ENCODE data around the gene AGL. TPM values are rescaled to one million over a fixed set of nuclear protein-coding genes. Genes with fewer than 3 reads are reported as not detected.

Gene AGL
- total and polyA plus RNA-seq, 2 of the 13 experiments (the other 11 are each of a cell fraction or from before 2014, with no cell fraction given): 4.3 to 13.1 TPM

DNA sequence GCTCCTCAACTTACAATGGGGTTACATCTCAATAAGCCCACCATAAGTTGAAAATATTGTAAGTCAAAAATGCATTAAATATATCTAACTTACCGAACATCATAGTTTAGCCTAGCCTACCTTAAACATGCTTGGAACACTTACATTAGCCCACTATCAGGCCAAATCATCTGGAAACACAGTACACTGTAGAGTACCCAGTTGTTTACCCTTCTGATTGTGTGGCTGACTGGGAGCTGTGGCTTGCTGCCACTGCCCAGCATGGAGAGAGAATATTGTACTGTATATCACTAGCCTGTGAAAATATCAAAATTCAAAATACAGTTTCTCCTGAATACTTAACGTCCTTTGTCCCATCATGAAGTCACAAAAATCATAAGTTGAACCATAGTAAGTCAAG is 43.3 kb upstream of the AGL start:
- no peak overlapping the region for H3K4me3 ChIP-seq (replicated peaks in 1 of 3; ENCODE audit: insufficient read depth in 1 of 3, low read depth in 2 of 3, low read length in 3 of 3)
- no peak for ATAC-seq
- H3K27ac ChIP-seq (ENCODE audit: extremely low read length, insufficient read depth, low read length): no peak overlapping the region
- H3K9ac ChIP-seq (ENCODE audit: insufficient read depth, low read depth, low read length): no peak overlapping the region
- H3K9me3 ChIP-seq (ENCODE audit: low read length): no peaks in the 10 kb centered on the region
- no peak for DNase-seq (ENCODE audit: low spot score)
- BruUV-seq (replicated peaks): no TSS peak
- H3K4me1 ChIP-seq (ENCODE audit: insufficient read depth, low read length): peaks cover 13% of the 10 kb centered on the region; the same call in 1 of the 2 replicates
- in situ Hi-C loops (cut with HindIII; ENCODE audit: extremely low pct_ligation_motif_present, low pct_unique_long_range_greater_than_20kb): loop anchor here (5.0 to 25.0 kb wide), 2 partner anchors 230 to 1055 kb away; a partner anchor contains a TSS
- no peaks in the 10 kb centered on the region for H4K20me1 ChIP-seq (ENCODE audit: insufficient read depth, low read length)
- H3K36me3 ChIP-seq (replicated peaks in 1 of 2; ENCODE audit: control insufficient read depth in 1 of 2, insufficient read depth in 2 of 2, low read length in 2 of 2): no peaks in the 10 kb centered on the region
- no peaks in the 10 kb centered on the region for H3K79me2 ChIP-seq (ENCODE audit: insufficient read depth, low read length)
- intact Hi-C loops (cut with micrococcal nuclease; ENCODE audit: unreplicated experiment): loop anchor here (5.0 kb wide), 2 partner anchors 550 to 1060 kb away; no protein-coding TSS in a partner anchor
- no peak overlapping the region for H2AFZ ChIP-seq (ENCODE audit: low read length)
- ChIA-PET CTCF (ENCODE audit: low intra/inter-chr PET ratio, low total read pairs) (no interaction called here), POLR2A (no interaction called here)
- FAIRE-seq: no peak
- 33% methylated on average over 2 of the region's 2 CpGs for WGBS (ENCODE audit: low lambda C conversion rate)
- no peaks in the 10 kb centered on the region for H3K27me3 ChIP-seq (ENCODE audit: control insufficient read depth in 1 of 2, insufficient read depth in 2 of 2, low read length in 2 of 2)
- no peak overlapping the region for H3K4me2 ChIP-seq (ENCODE audit: low read depth, low read length)
- no peak for TF ChIP-seq TAF15 (IDR thresholded peaks at IDR 0.05; ENCODE audit: low read depth, low read length, poor library complexity, severe bottlenecking)
- no peak for TF ChIP-seq CENPBD1 (CRISPR knock-in tag; IDR thresholded peaks at IDR 0.05; ENCODE audit: borderline replicate concordance, low read depth)
- TF ChIP-seq GFI1 (CRISPR knock-in tag; IDR thresholded peaks at IDR 0.05; ENCODE audit: borderline replicate concordance): no peak
- TF ChIP-seq SOX13 (IDR thresholded peaks at IDR 0.05): no peak
- TF ChIP-seq SOX13 (CRISPR knock-in tag; conservative IDR thresholded peaks at IDR 0.05 in 1 of 2, IDR thresholded peaks at IDR 0.05 in 1 of 2): no peak
- no peak for TF ChIP-seq ZNF777 (CRISPR knock-in tag; IDR thresholded peaks at IDR 0.05)
- TF ChIP-seq HOXA9 (CRISPR knock-in tag; IDR thresholded peaks at IDR 0.05; ENCODE audit: borderline replicate concordance): no peak
- TF ChIP-seq ARNT (IDR thresholded peaks at IDR 0.05): no peak
- no peak for TF ChIP-seq CAMTA2 (CRISPR knock-in tag; IDR thresholded peaks at IDR 0.05; ENCODE audit: borderline replicate concordance)
- TF ChIP-seq ZNF263 (CRISPR knock-in tag; IDR thresholded peaks at IDR 0.05): no peak
- TF ChIP-seq ARID4A (CRISPR knock-in tag; IDR thresholded peaks at IDR 0.05; ENCODE audit: borderline replicate concordance): no peak
- TF ChIP-seq, protein P1, sequence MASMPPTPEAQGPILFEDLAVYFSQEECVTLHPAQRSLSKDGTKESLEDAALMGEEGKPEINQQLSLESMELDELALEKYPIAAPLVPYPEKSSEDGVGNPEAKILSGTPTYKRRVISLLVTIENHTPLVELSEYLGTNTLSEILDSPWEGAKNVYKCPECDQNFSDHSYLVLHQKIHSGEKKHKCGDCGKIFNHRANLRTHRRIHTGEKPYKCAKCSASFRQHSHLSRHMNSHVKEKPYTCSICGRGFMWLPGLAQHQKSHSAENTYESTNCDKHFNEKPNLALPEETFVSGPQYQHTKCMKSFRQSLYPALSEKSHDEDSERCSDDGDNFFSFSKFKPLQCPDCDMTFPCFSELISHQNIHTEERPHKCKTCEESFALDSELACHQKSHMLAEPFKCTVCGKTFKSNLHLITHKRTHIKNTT (CRISPR knock-in tag; IDR thresholded peaks at IDR 0.05): no peak
- no peak for TF ChIP-seq MTF1 (CRISPR knock-in tag; IDR thresholded peaks at IDR 0.05)
- TF ChIP-seq NPAS2 (CRISPR knock-in tag; IDR thresholded peaks at IDR 0.05; ENCODE audit: borderline replicate concordance): no peak
- no peak for TF ChIP-seq ZNF282 (IDR thresholded peaks at IDR 0.05; ENCODE audit: partially characterized antibody)
- TF ChIP-seq, protein P2, sequence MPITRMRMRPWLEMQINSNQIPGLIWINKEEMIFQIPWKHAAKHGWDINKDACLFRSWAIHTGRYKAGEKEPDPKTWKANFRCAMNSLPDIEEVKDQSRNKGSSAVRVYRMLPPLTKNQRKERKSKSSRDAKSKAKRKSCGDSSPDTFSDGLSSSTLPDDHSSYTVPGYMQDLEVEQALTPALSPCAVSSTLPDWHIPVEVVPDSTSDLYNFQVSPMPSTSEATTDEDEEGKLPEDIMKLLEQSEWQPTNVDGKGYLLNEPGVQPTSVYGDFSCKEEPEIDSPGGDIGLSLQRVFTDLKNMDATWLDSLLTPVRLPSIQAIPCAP (CRISPR knock-in tag; IDR thresholded peaks at IDR 0.05; ENCODE audit: low read depth): no peak
- TF ChIP-seq GLI4 (CRISPR knock-in tag; IDR thresholded peaks at IDR 0.05; ENCODE audit: borderline replicate concordance): no peak
- no peak for TF ChIP-seq ARHGAP35 (CRISPR knock-in tag; IDR thresholded peaks at IDR 0.05; ENCODE audit: borderline replicate concordance)
- TF ChIP-seq IRF2 (CRISPR knock-in tag; IDR thresholded peaks at IDR 0.05): no peak
- TF ChIP-seq GTF3A (CRISPR knock-in tag; conservative IDR thresholded peaks at IDR 0.05): no peak

All from HepG2 (cell line).